IMR-90 (cell line): ENCODE measurements around the gene PPP1R12B. TPM values are rescaled to one million over a fixed set of nuclear protein-coding genes. Genes with fewer than 3 reads are reported as not detected.

ENCODE experiments used
- ATAC-seq: fragments of 200-7000 bp; cut with Tn5 transposase; 2 replicates; pipeline ENCODE4 v1.9.1; 2020; ENCODE audit warnings: low read depth, mild to moderate bottlenecking, moderate library complexity
- BruUV-seq: library from RNA; stranded (reverse); fragments of 400-500 nt; replicated peaks from 2 replicates; lab custom pipeline; 2021; lab: Mats Ljungman, UMichigan
- CTCF ChIA-PET: fragments of 300-600 bp; formaldehyde crosslinking; extraction: SDS; loops from one replicate; lab custom pipeline; 2021; ENCODE audit warnings: antibody characterized with exemption; lab: Yijun Ruan, JAX
- POLR2A ChIA-PET: fragments of 300-600 bp; sonication (Branson Sonifier 250); formaldehyde crosslinking; loops from one replicate; lab custom pipeline; 2022; ENCODE audit warnings: antibody characterized with exemption; ENCODE audit not compliant: unreplicated experiment; lab: Charles Lee
- DNase-seq: peaks from one replicate; pipeline ENCODE4 v3.0.0; 2013
- H2AFZ ChIP-seq: replicated peaks from 2 replicates; pipeline ENCODE3; 2013; ENCODE audit warnings: low read length, mild to moderate bottlenecking; ENCODE audit not compliant: poor library complexity
- H2AK5ac ChIP-seq: 2 replicates; pipeline ENCODE4 v1.6.1; 2013; ENCODE audit warnings: low read depth, low read length, inconsistent platforms
- H2AK9ac ChIP-seq: replicated peaks from 2 replicates; pipeline ENCODE3; 2013; ENCODE audit warnings: mild to moderate bottlenecking, low read depth, low read length, moderate library complexity; ENCODE audit not compliant: poor library complexity
- H2BK120ac ChIP-seq: 2 replicates; pipeline ENCODE4 v1.6.1; 2013; ENCODE audit warnings: low read depth, low read length, inconsistent platforms
- H2BK15ac ChIP-seq: 3 replicates; pipeline ENCODE4 v1.6.1; 2013; ENCODE audit warnings: low read depth, low read length, inconsistent platforms
- H2BK20ac ChIP-seq: 2 replicates; pipeline ENCODE4 v1.6.1; 2013; ENCODE audit warnings: low read depth, mild to moderate bottlenecking, inconsistent platforms, low read length, moderate library complexity
- H2BK5ac ChIP-seq: 2 replicates; pipeline ENCODE4 v1.6.1; 2013; ENCODE audit warnings: mild to moderate bottlenecking, low read depth, low read length, inconsistent platforms; ENCODE audit not compliant: poor library complexity, severe bottlenecking
- H3K14ac ChIP-seq: replicated peaks from 2 replicates; pipeline ENCODE4 v1.6.1; 2013; ENCODE audit warnings: low read depth, low read length, inconsistent platforms
- H3K18ac ChIP-seq: 2 replicates; pipeline ENCODE4 v1.6.1; 2013; ENCODE audit warnings: low read depth, low read length, control low read depth
- H3K23ac ChIP-seq: 2 replicates; pipeline ENCODE4 v1.6.1; 2013; ENCODE audit warnings: low read depth, low read length, inconsistent platforms
- H3K27ac ChIP-seq: 2 replicates; pipeline ENCODE4 v1.5.1; 2013; ENCODE audit warnings: mild to moderate bottlenecking, control low read depth, low read length; ENCODE audit not compliant: insufficient read depth
- H3K27me3 ChIP-seq: 2 replicates; pipeline ENCODE4 v1.6.1; 2013; ENCODE audit warnings: low read length; ENCODE audit not compliant: control insufficient read depth, insufficient read depth
- H3K36me3 ChIP-seq: 2 replicates; pipeline ENCODE4 v1.6.1; 2013; ENCODE audit warnings: low read length, mixed read lengths; ENCODE audit not compliant: control insufficient read depth, insufficient read depth
- H3K4ac ChIP-seq: 2 replicates; pipeline ENCODE4 v1.6.1; 2013; ENCODE audit warnings: low read depth, low read length, inconsistent platforms
- H3K4me1 ChIP-seq: 2 replicates; pipeline ENCODE4 v1.6.1; 2013; ENCODE audit warnings: low read length, mixed read lengths; ENCODE audit not compliant: control insufficient read depth, insufficient read depth
- H3K4me2 ChIP-seq: 2 replicates; pipeline ENCODE4 v1.6.1; 2013; ENCODE audit warnings: low read depth, mild to moderate bottlenecking, control low read depth, low read length, moderate library complexity
- H3K4me3 ChIP-seq: 2 replicates; pipeline ENCODE4 v1.5.1; 2013; ENCODE audit warnings: low read depth, mild to moderate bottlenecking, control low read depth, low read length, moderate library complexity; ENCODE audit not compliant: insufficient read depth
- H3K56ac ChIP-seq: 2 replicates; pipeline ENCODE4 v1.6.1; 2013; ENCODE audit warnings: low read length, inconsistent platforms; ENCODE audit not compliant: insufficient read depth; ENCODE audit errors: extremely low read depth
- H3K79me1 ChIP-seq, 2 experiments: 2 replicates each; pipeline ENCODE4 v1.6.1; 2013; ENCODE audit warnings: low read length in 2 of 2, inconsistent platforms in 1 of 2, low read depth in 1 of 2
- H3K9ac ChIP-seq: 2 replicates; pipeline ENCODE4 v1.6.1; 2013; ENCODE audit warnings: low read depth, low read length, control low read depth
- H3K9me1 ChIP-seq: 2 replicates; pipeline ENCODE4 v1.6.1; 2013; ENCODE audit warnings: low read length, inconsistent platforms; ENCODE audit not compliant: insufficient read depth
- H3K9me3 ChIP-seq: 2 replicates; pipeline ENCODE4 v1.6.1; 2013; ENCODE audit warnings: low read length; ENCODE audit not compliant: control insufficient read depth, insufficient read depth
- H4K20me1 ChIP-seq: 2 replicates; pipeline ENCODE4 v1.6.1; 2013; ENCODE audit warnings: low read length, inconsistent platforms; ENCODE audit not compliant: insufficient read depth
- H4K5ac ChIP-seq: 2 replicates; pipeline ENCODE4 v1.6.1; 2013; ENCODE audit warnings: mild to moderate bottlenecking, low read depth, low read length, control low read depth
- H4K8ac ChIP-seq, 2 experiments: 2 replicates each; pipeline ENCODE4 v1.6.1; 2013; ENCODE audit warnings: low read depth in 2 of 2, low read length in 2 of 2, control low read depth in 1 of 2, inconsistent platforms in 1 of 2
- H4K91ac ChIP-seq: 2 replicates; pipeline ENCODE4 v1.6.1; 2013; ENCODE audit warnings: low read depth, low read length, inconsistent platforms; ENCODE audit not compliant: insufficient read depth
- BHLHE40 ChIP-seq: fragments of 150-350 bp; IDR thresholded peaks from 2 replicates; pipeline ENCODE4 v1.6.1; 2016; ENCODE audit warnings: mild to moderate bottlenecking, low read depth, low read length
- CEBPB ChIP-seq: IDR thresholded peaks from 2 replicates; pipeline ENCODE4 v1.6.1; 2012; ENCODE audit warnings: low read depth, low read length, improper control_type of control experiment
- CHD1 ChIP-seq: IDR thresholded peaks from 2 replicates; pipeline ENCODE4 v1.6.1; 2012; ENCODE audit warnings: low read depth, low read length, improper control_type of control experiment
- CTCF ChIP-seq: conservative IDR thresholded peaks from 2 replicates; pipeline ENCODE4 v1.5.1; 2012; ENCODE audit warnings: mild to moderate bottlenecking, low read depth, low read length, improper control_type of control experiment
- FOS ChIP-seq: fragments of 150-350 bp; IDR thresholded peaks from 2 replicates; pipeline ENCODE4 v1.6.1; 2016; ENCODE audit warnings: low read depth, low read length
- MAFK ChIP-seq: IDR thresholded peaks from 2 replicates; pipeline ENCODE4 v1.6.1; 2012; ENCODE audit warnings: low read depth, low read length, improper control_type of control experiment
- MAZ ChIP-seq: IDR thresholded peaks from 2 replicates; pipeline ENCODE4 v1.6.1; 2012; ENCODE audit warnings: low read depth, mild to moderate bottlenecking, low read length, improper control_type of control experiment, moderate library complexity, borderline replicate concordance
- MXI1 ChIP-seq: IDR thresholded peaks from 2 replicates; pipeline ENCODE4 v1.6.1; 2012; ENCODE audit warnings: low read depth, mild to moderate bottlenecking, low read length, moderate library complexity, borderline replicate concordance
- NFE2L2 ChIP-seq: fragments of 150-350 bp; IDR thresholded peaks from 2 replicates; pipeline ENCODE4 v1.6.1; 2016; ENCODE audit warnings: low read depth, mild to moderate bottlenecking, low read length
- POLR2A ChIP-seq: IDR thresholded peaks from 2 replicates; pipeline ENCODE4 v1.6.1; 2012; ENCODE audit warnings: mild to moderate bottlenecking, low read depth, low read length
- RAD21 ChIP-seq: IDR thresholded peaks from 2 replicates; pipeline ENCODE4 v1.6.1; 2012; ENCODE audit warnings: low read length, improper control_type of control experiment
- RCOR1 ChIP-seq: IDR thresholded peaks from 2 replicates; pipeline ENCODE4 v1.6.1; 2012; ENCODE audit warnings: mild to moderate bottlenecking, low read length, improper control_type of control experiment; ENCODE audit not compliant: insufficient replicate concordance
- RFX5 ChIP-seq: IDR thresholded peaks from 2 replicates; pipeline ENCODE4 v1.8.0; 2012; ENCODE audit warnings: low read depth, mild to moderate bottlenecking, low read length, moderate library complexity
- SMC3 ChIP-seq: fragments of 150-350 bp; IDR thresholded peaks from 2 replicates; pipeline ENCODE4 v1.6.1; 2016; ENCODE audit warnings: low read depth, mild to moderate bottlenecking, antibody characterized with exemption, low read length, moderate library complexity
- USF2 ChIP-seq: fragments of 150-350 bp; IDR thresholded peaks from 2 replicates; pipeline ENCODE4 v1.6.1; 2017; ENCODE audit warnings: mild to moderate bottlenecking, antibody characterized with exemption, low read length, low read depth
- dilution Hi-C: fragments of 300-500 bp; cut with HindIII; formaldehyde crosslinking; loops from one replicate; pipeline ENCODE4 v1.14.3; 2018; ENCODE audit warnings: low sequenced_read_pairs; ENCODE audit not compliant: unreplicated experiment
- in situ Hi-C: fragments of 300-500 bp; cut with MboI; formaldehyde crosslinking; loops from 3 replicates; pipeline ENCODE4 v1.14.3; 2019; ENCODE audit warnings: low sequenced_read_pairs, inconsistent platforms, mixed read lengths
- intact Hi-C: fragments of 100-400 bp; cut with micrococcal nuclease; formaldehyde crosslinking; loops from 2 replicates; pipeline ENCODE4 v1.10.0; 2022
- polyA plus RNA-seq, 3 experiments: library from polyadenylated mRNA; depleted of rRNA; stranded (reverse); fragments of >200 nt; gene quantifications; 2 replicates each; pipeline ENCODE4 v1.2.3, GENCODE V29; 2012; ENCODE audit warnings: low replicate concordance in 1 of 3
- total RNA-seq: library from RNA; depleted of rRNA; stranded (reverse); fragments of >200 nt; gene quantifications from 2 replicates; pipeline ENCODE4 v1.2.3, GENCODE V29; 2012

PPP1R12B gene
- total and polyA plus RNA-seq, 2 of the 4 experiments (the other 2 are of a cell fraction), result 8.5 to 12.0 TPM

GRCh38 chr1:202569393-202570322, 221.2 kb downstream of the PPP1R12B start:
- Histone ChIP-seq H2BK120ac (peak overlapping the region; percentile 18), H3K4ac (0 out of 2 replicates have a peak overlapping the region, but pooled peaks have one; percentile 14), H3K27me3 (no peaks in the 10 kb centered on the region), H4K91ac (peak overlapping the region; percentile 59; the same call in 1 of the 2 replicates), H3K36me3 (peaks cover 3% of the 10 kb centered on the region; the same call in 1 of the 2 replicates), H2AK5ac (peak overlapping the region; percentile 49; the same call in 1 of the 2 replicates), H4K8ac (no peak overlapping the region; a peak in 1 of 4 replicates), H3K23ac (no peak overlapping the region), H2BK5ac (no peak overlapping the region), H2AK9ac (no peak overlapping the region), H4K20me1 (no peaks in the 10 kb centered on the region), H3K14ac (no peak overlapping the region), H3K79me1 (no peaks in the 10 kb centered on the region), H2AFZ (no peak overlapping the region), H3K27ac (no peak overlapping the region), H3K4me2 (no peak overlapping the region), H2BK20ac (no peak overlapping the region), H3K9me3 (no peaks in the 10 kb centered on the region), H3K9ac (no peak overlapping the region), H3K18ac (peak overlapping the region; percentile 9; the same call in 1 of the 2 replicates), H4K5ac (0 out of 2 replicates have a peak overlapping the region, but pooled peaks have one; percentile 20), H3K56ac (no peak overlapping the region), H2BK15ac (peak overlapping the region; percentile 1; the same call in 1 of the 3 replicates), H3K4me1 (peaks cover 18% of the 10 kb centered on the region), H3K9me1 (peaks cover 8% of the 10 kb centered on the region), H3K4me3 (no peak overlapping the region)
- dilution Hi-C loops (no loop called here), in situ Hi-C loops (no loop called here), intact Hi-C loops (no loop called here)
- no peak for ATAC-seq
- no TSS peak for BruUV-seq
- no peak for DNase-seq
- POLR2A ChIA-PET, result no interaction called here
- CTCF ChIA-PET, result interaction anchor here (1.1 to 2.3 kb wide), 2 partner anchors 9 kb away, joined by 3 to 11 read pairs; no protein-coding TSS in a partner anchor
- no peak for TF ChIP-seq CEBPB
- no peak for TF ChIP-seq RFX5
- no peak for TF ChIP-seq POLR2A
- no peak for TF ChIP-seq NFE2L2
- no peak for TF ChIP-seq USF2
- TF ChIP-seq MAZ, result no peak
- no peak for TF ChIP-seq CHD1
- no peak for TF ChIP-seq MAFK
- TF ChIP-seq RAD21, result no peak
- TF ChIP-seq MXI1, result no peak
- TF ChIP-seq BHLHE40, result no peak
- no peak for TF ChIP-seq SMC3
- TF ChIP-seq CTCF, result no peak
- TF ChIP-seq FOS, result no peak
- TF ChIP-seq RCOR1, result no peak
